Gastrocnemius medialis (tissue), 4 donors: ENCODE measurements around the gene STS. TPM values are rescaled to one million over a fixed set of nuclear protein-coding genes. Genes with fewer than 3 reads are reported as not detected.
A peak's percentile ranks its signal among the peaks of the same experiment; 100 is the strongest.

Experiments
- ATAC-seq, 2 donors: fragments of 150-250 bp; one replicate each; pipeline ENCODE4 v1.9.1; 2016
- DNase-seq, 2 donors: peaks; one replicate each; pipeline ENCODE4 v3.0.0-alpha.2; 2019
- H3K27ac ChIP-seq, 4 donors: fragments of 200-600 bp; sonication (generic); 1 replicate in 1 of 4; 2 replicates in 3 of 4; pipeline ENCODE4 v1.5.1; 2016 to 2018; ENCODE audit warnings: mild to moderate bottlenecking in 2 of 4, moderate library complexity in 1 of 4
- H3K27me3 ChIP-seq, 3 donors: fragments of 200-600 bp; sonication (generic) in 2 of 3; 1 replicate in 1 of 3; 2 replicates in 2 of 3; pipeline versions ENCODE4 v1.5.1 to v1.6.0; 2016 to 2019; ENCODE audit warnings: mild to moderate bottlenecking in 1 of 3, moderate library complexity in 1 of 3
- H3K36me3 ChIP-seq, 2 donors: fragments of 200-600 bp; sonication (generic) in 1 of 2; one replicate each; pipeline ENCODE4 v1.5.1; 2017 to 2018
- H3K4me1 ChIP-seq, 2 donors: fragments of 200-600 bp; sonication (generic) in 1 of 2; one replicate each; pipeline ENCODE4 v1.5.1; 2016 to 2017; ENCODE audit warnings: mild to moderate bottlenecking in 2 of 2
- H3K4me3 ChIP-seq, 4 donors: fragments of 200-600 bp; sonication (generic) in 3 of 4; 1 replicate in 1 of 4; 2 replicates in 3 of 4; pipeline ENCODE4 v1.5.1; 2016 to 2019; ENCODE audit warnings: mild to moderate bottlenecking in 2 of 4
- H3K9me3 ChIP-seq, 3 donors: fragments of 200-600 bp; sonication (generic) in 2 of 3; 1 replicate in 1 of 3; 2 replicates in 2 of 3; pipeline ENCODE4 v1.5.1; 2016 to 2019
- POLR2A ChIP-seq, 2 donors: fragments of 450-650 bp; IDR thresholded peaks; one replicate each; pipeline ENCODE4 v1.6.1; 2017; ENCODE audit warnings: antibody characterized with exemption in 2 of 2, mild to moderate bottlenecking in 2 of 2, moderate library complexity in 2 of 2
- in situ Hi-C, 4 donors: fragments of 200-750 bp; cut with MboI; loops; one replicate each; pipeline versions ENCODE4 v1.15.0 to v1.8.0; 2017; ENCODE audit warnings: low sequenced_read_pairs in 4 of 4
- intact Hi-C: fragments of 100-400 bp; cut with DNase I; formaldehyde crosslinking; loops from one replicate; pipeline ENCODE4 v1.15.1; 2023; ENCODE audit warnings: low total_unique reads
- total RNA-seq, 4 donors: library from RNA; depleted of rRNA; stranded (reverse); fragments of >200 nt; gene quantifications; one replicate each; pipeline versions ENCODE4 v1.1.0 to v1.2.3, GENCODE V29; 2016
- TF ChIP-seq, protein P1 (sequence below), 5 experiments: fragments of 450-650 bp in 3 of 5; fragments of 200-600 bp in 2 of 5; sonication (generic) in 2 of 5; IDR thresholded peaks in 4 of 5; conservative IDR thresholded peaks in 1 of 5; 1 replicate in 4 of 5; 2 replicates in 1 of 5; pipeline ENCODE4 v1.5.1; 2016 to 2019; ENCODE audit warnings: antibody characterized with exemption in 5 of 5, mild to moderate bottlenecking in 3 of 5, moderate library complexity in 3 of 5

Gene STS
- total RNA-seq, 4 donors from 2014 or later: 1.7 to 6.7 (median 4.4) TPM

DNA sequence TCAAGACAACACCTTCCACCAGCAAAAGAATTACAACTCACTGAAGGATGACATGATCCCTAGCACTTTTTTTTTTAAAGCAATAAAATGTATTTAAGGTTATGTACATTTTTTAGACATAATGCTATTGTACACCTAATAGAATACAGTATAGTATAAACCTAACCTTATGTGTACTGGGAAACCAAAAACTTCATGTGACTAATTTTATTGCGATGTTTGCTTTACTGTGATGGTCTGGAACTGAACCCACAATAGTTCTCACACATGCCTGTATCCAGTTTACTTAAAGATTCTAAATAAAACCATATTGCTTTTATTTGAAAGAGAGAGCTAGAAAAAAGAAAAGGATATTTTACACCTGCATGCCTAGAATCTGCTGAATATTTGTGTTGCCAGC lies 4.4 kb upstream of the STS start:
- TF ChIP-seq, protein P1, sequence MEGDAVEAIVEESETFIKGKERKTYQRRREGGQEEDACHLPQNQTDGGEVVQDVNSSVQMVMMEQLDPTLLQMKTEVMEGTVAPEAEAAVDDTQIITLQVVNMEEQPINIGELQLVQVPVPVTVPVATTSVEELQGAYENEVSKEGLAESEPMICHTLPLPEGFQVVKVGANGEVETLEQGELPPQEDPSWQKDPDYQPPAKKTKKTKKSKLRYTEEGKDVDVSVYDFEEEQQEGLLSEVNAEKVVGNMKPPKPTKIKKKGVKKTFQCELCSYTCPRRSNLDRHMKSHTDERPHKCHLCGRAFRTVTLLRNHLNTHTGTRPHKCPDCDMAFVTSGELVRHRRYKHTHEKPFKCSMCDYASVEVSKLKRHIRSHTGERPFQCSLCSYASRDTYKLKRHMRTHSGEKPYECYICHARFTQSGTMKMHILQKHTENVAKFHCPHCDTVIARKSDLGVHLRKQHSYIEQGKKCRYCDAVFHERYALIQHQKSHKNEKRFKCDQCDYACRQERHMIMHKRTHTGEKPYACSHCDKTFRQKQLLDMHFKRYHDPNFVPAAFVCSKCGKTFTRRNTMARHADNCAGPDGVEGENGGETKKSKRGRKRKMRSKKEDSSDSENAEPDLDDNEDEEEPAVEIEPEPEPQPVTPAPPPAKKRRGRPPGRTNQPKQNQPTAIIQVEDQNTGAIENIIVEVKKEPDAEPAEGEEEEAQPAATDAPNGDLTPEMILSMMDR (IDR thresholded peaks at IDR 0.05 in 4 of 5, conservative IDR thresholded peaks at IDR 0.05 in 1 of 5): no peak
- no peak for TF ChIP-seq POLR2A (IDR thresholded peaks at IDR 0.05)
- ATAC-seq (no peak), DNase-seq (no peak)
- Histone ChIP-seq H3K27ac (no peak overlapping the region), H3K4me1 (peaks cover 0 to 14% of the 10 kb centered on the region in 2 donors), H3K27me3 (no peaks in the 10 kb centered on the region), H3K4me3 (no peak overlapping the region), H3K36me3 (no peaks in the 10 kb centered on the region), H3K9me3 (no peaks in the 10 kb centered on the region)
- in situ Hi-C loops: no loop called here
- intact Hi-C loops: loop anchor here (10.0 kb wide), 1 partner anchor 88 kb away; no protein-coding TSS in a partner anchor

- intact Hi-C loops (loop anchor here (10.0 kb wide), 1 partner anchor 89 kb away; no protein-coding TSS in a partner anchor), in situ Hi-C loops (no loop called here)
- no peaks in the 10 kb centered on the region for H3K9me3 ChIP-seq
- H3K4me3 ChIP-seq: no peak overlapping the region
- no peaks in the 10 kb centered on the region for H3K27me3 ChIP-seq
- H3K4me1 ChIP-seq: peaks cover 0 to 14% of the 10 kb centered on the region in 2 donors
- H3K27ac ChIP-seq: no peak overlapping the region
- no peaks in the 10 kb centered on the region for H3K36me3 ChIP-seq
- DNase-seq (no peak), ATAC-seq (no peak)
- TF ChIP-seq, protein P1 (IDR thresholded peaks at IDR 0.05 in 4 of 5, conservative IDR thresholded peaks at IDR 0.05 in 1 of 5): no peak
- TF ChIP-seq POLR2A (IDR thresholded peaks at IDR 0.05): no peak
Measured at GRCh38 chrX:7143941-7144525, 3.5 kb upstream of the STS start.

- ATAC-seq (no peak), DNase-seq (no peak)
- Histone ChIP-seq H3K27me3 (no peaks in the 10 kb centered on the region), H3K9me3 (no peaks in the 10 kb centered on the region), H3K4me1 (peaks cover 0 to 14% of the 10 kb centered on the region in 2 donors), H3K4me3 (no peak overlapping the region), H3K27ac (peak overlapping the region in 1 of 4 donors; percentile 13), H3K36me3 (no peaks in the 10 kb centered on the region)
- no peak for TF ChIP-seq POLR2A (IDR thresholded peaks at IDR 0.05)
- TF ChIP-seq, protein P1 (IDR thresholded peaks at IDR 0.05 in 4 of 5, conservative IDR thresholded peaks at IDR 0.05 in 1 of 5): no peak
- intact Hi-C loops: loop anchor here (5.0 to 10.0 kb wide), 2 partner anchors 91 to 782 kb away; partner anchors contain the start of gene PNPLA4
- in situ Hi-C loops: no loop called here
Measured at GRCh38 chrX:7145454-7145853, 2.1 kb upstream of the STS start.

- Histone ChIP-seq H3K4me3 (no peak overlapping the region), H3K27me3 (no peaks in the 10 kb centered on the region), H3K9me3 (no peaks in the 10 kb centered on the region), H3K27ac (peak overlapping the region in 3 of 4 donors; percentile 84 to 91 (median 84)), H3K4me1 (peaks cover 0 to 14% of the 10 kb centered on the region in 2 donors), H3K36me3 (no peaks in the 10 kb centered on the region)
- TF ChIP-seq, protein P1 (IDR thresholded peaks at IDR 0.05 in 4 of 5, conservative IDR thresholded peaks at IDR 0.05 in 1 of 5): no peak
- no peak for TF ChIP-seq POLR2A (IDR thresholded peaks at IDR 0.05)
- ATAC-seq (no peak), DNase-seq (no peak)
- intact Hi-C loops (loop anchor here (5.0 to 10.0 kb wide), 2 partner anchors 91 to 781 kb away; partner anchors contain the start of gene PNPLA4), in situ Hi-C loops (no loop called here)
Measured at GRCh38 chrX:7146020-7146702, 1.4 kb upstream of the STS start.
